ENCODE data around the gene VEGFB. TPM values are rescaled to one million over a fixed set of nuclear protein-coding genes. Genes with fewer than 3 reads are reported as not detected.

VEGFB gene
- polyA plus RNA-seq, 3 donors from 2014 or later, result 6.7 to 10.3 (median 9.4) TPM

- Mint-ChIP-seq H3K4me1 (peaks cover 31 to 39% of the 10 kb centered on the region in 2 donors), H3K9me3 (no peaks in the 10 kb centered on the region), H3K4me3 (no peak overlapping the region), H3K27me3 (ENCODE audit: low read depth in 3 of 3) (peaks cover 7 to 10% (median 8%) of the 10 kb centered on the region in 3 donors), H3K27ac (peak overlapping the region in 1 of 6 donors; percentile 65), H3K36me3 (no peaks in the 10 kb centered on the region)
- no peak for DNase-seq
Measured at GRCh38 chr11:64248578-64248977, 14.2 kb downstream of the VEGFB start.

- DNase-seq, result no peak
- Mint-ChIP-seq H3K4me3 (peak overlapping the region in 2 of 5 donors; percentile 3 to 38), H3K9me3 (no peaks in the 10 kb centered on the region), H3K27me3 (ENCODE audit: low read depth in 3 of 3) (peaks cover 3 to 10% (median 7%) of the 10 kb centered on the region in 3 donors), H3K36me3 (no peaks in the 10 kb centered on the region), H3K4me1 (peaks cover 26 to 39% of the 10 kb centered on the region in 2 donors), H3K27ac (no peak overlapping the region)
Measured at GRCh38 chr11:64249038-64249437, 14.7 kb downstream of the VEGFB start.

- H3K27ac Mint-ChIP-seq, result peak overlapping the region in 2 of 6 donors; percentile 14 to 31
- H3K9me3 Mint-ChIP-seq, result no peaks in the 10 kb centered on the region
- H3K4me1 Mint-ChIP-seq, result peaks cover 25 to 39% of the 10 kb centered on the region in 2 donors
Measured at GRCh38 chr11:64249563-64250414, 15.4 kb downstream of the VEGFB start.

GRCh38 chr11:64250415-64251015 lies 16.1 kb downstream of the VEGFB start:
- H3K27me3 Mint-ChIP-seq (ENCODE audit: low read depth in 3 of 3), result peaks cover 4 to 10% (median 4%) of the 10 kb centered on the region in 3 donors
- peak overlapping the region; percentile 81 to 89 (median 82) for H3K4me3 Mint-ChIP-seq
- H3K9me3 Mint-ChIP-seq, result no peaks in the 10 kb centered on the region
- peaks cover 21 to 33% of the 10 kb centered on the region in 2 donors for H3K4me1 Mint-ChIP-seq
- H3K36me3 Mint-ChIP-seq, result no peaks in the 10 kb centered on the region
- H3K27ac Mint-ChIP-seq, result no peak overlapping the region
- no peak for DNase-seq

More at GRCh38 chr11:64249563-64250414, 15.4 kb downstream of the VEGFB start:
- peak overlapping the region; percentile 20 to 53 (median 40) for H3K4me3 Mint-ChIP-seq
- no peaks in the 10 kb centered on the region for H3K36me3 Mint-ChIP-seq
- no peak for DNase-seq
- H3K27me3 Mint-ChIP-seq (ENCODE audit: low read depth in 3 of 3), result peaks cover 3 to 10% (median 4%) of the 10 kb centered on the region in 3 donors

GRCh38 chr11:64251016-64251752 lies 16.8 kb downstream of the VEGFB start, which contains the start of gene PLCB3:
PLCB3 (plus strand) TSS chr11:64251530; CDS start chr11:64251650, 120 bp downstream.
- Mint-ChIP-seq H3K27ac (peak within 1 kb of the TSS in 5 of 6 donors; percentile 62 to 89 (median 77)), H3K9me3 (no peaks in the 10 kb centered on the region), H3K4me1 (peaks cover 15 to 26% of the 10 kb centered on the region in 2 donors), H3K4me3 (peak within 1 kb of the TSS; percentile 82 to 89 (median 86)), H3K36me3 (no peaks in the 10 kb centered on the region), H3K27me3 (ENCODE audit: low read depth in 3 of 3) (peaks cover 2 to 10% (median 4%) of the 10 kb centered on the region in 3 donors)
- DNase-seq, result peak; percentile 57 to 64 (median 61)

GRCh38 chr11:64251753-64252002 lies 17.3 kb downstream of the VEGFB start:
- no peak for DNase-seq

GRCh38 chr11:64252003-64252872 lies 17.9 kb downstream of the VEGFB start:
- Mint-ChIP-seq H3K4me3 (peak overlapping the region; percentile 79 to 86 (median 85)), H3K4me1 (peaks cover 15 to 22% of the 10 kb centered on the region in 2 donors), H3K36me3 (no peaks in the 10 kb centered on the region), H3K27ac (peak overlapping the region in 3 of 6 donors; percentile 62 to 77 (median 64)), H3K9me3 (no peaks in the 10 kb centered on the region), H3K27me3 (ENCODE audit: low read depth in 3 of 3) (peaks cover 2 to 10% (median 3%) of the 10 kb centered on the region in 3 donors)
- DNase-seq, result no peak

More at GRCh38 chr11:64251753-64252002, 17.3 kb downstream of the VEGFB start:
- H3K27ac Mint-ChIP-seq, result peak overlapping the region in 3 of 6 donors; percentile 62 to 77 (median 64)
- peaks cover 15 to 25% of the 10 kb centered on the region in 2 donors for H3K4me1 Mint-ChIP-seq
- H3K27me3 Mint-ChIP-seq (ENCODE audit: low read depth in 3 of 3), result peaks cover 2 to 10% (median 4%) of the 10 kb centered on the region in 3 donors
- no peaks in the 10 kb centered on the region for H3K36me3 Mint-ChIP-seq
- H3K9me3 Mint-ChIP-seq, result no peaks in the 10 kb centered on the region
- peak overlapping the region; percentile 79 to 86 (median 85) for H3K4me3 Mint-ChIP-seq

GRCh38 chr11:64253043-64253442 lies 18.7 kb downstream of the VEGFB start:
- H3K27ac Mint-ChIP-seq, result peak overlapping the region in 1 of 6 donors; percentile 13
- H3K4me3 Mint-ChIP-seq, result peak overlapping the region in 3 of 5 donors; percentile 13 to 49 (median 35)
- DNase-seq, result no peak
- peaks cover 2 to 10% (median 3%) of the 10 kb centered on the region in 3 donors for H3K27me3 Mint-ChIP-seq (ENCODE audit: low read depth in 3 of 3)
- no peaks in the 10 kb centered on the region for H3K9me3 Mint-ChIP-seq
- H3K36me3 Mint-ChIP-seq, result no peaks in the 10 kb centered on the region
- peaks cover 10 to 18% of the 10 kb centered on the region in 2 donors for H3K4me1 Mint-ChIP-seq

- H3K27ac Mint-ChIP-seq, result peak overlapping the region in 2 of 6 donors; percentile 13 to 40
- peak overlapping the region in 3 of 5 donors; percentile 13 to 49 (median 35) for H3K4me3 Mint-ChIP-seq
Measured at GRCh38 chr11:64253481-64253880, 19.1 kb downstream of the VEGFB start.

GRCh38 chr11:64254326-64254725 lies 19.9 kb downstream of the VEGFB start:
- Mint-ChIP-seq H3K36me3 (peaks cover 0 to 1% (median under 1%) of the 10 kb centered on the region in 3 donors), H3K4me3 (no peak overlapping the region), H3K27me3 (ENCODE audit: low read depth in 3 of 3) (peaks cover 2 to 11% (median 3%) of the 10 kb centered on the region in 3 donors), H3K9me3 (no peaks in the 10 kb centered on the region), H3K27ac (no peak overlapping the region), H3K4me1 (peaks cover 8 to 17% of the 10 kb centered on the region in 2 donors)
- no peak for DNase-seq

More at GRCh38 chr11:64253481-64253880, 19.1 kb downstream of the VEGFB start:
- Mint-ChIP-seq H3K9me3 (no peaks in the 10 kb centered on the region), H3K27me3 (ENCODE audit: low read depth in 3 of 3) (peaks cover 2 to 10% (median 3%) of the 10 kb centered on the region in 3 donors), H3K36me3 (no peaks in the 10 kb centered on the region), H3K4me1 (peaks cover 8 to 16% of the 10 kb centered on the region in 2 donors)
- no peak for DNase-seq

GRCh38 chr11:64255135-64256128 lies 21.0 kb downstream of the VEGFB start:
- Mint-ChIP-seq H3K27me3 (ENCODE audit: low read depth in 3 of 3) (peaks cover 2 to 13% (median 6%) of the 10 kb centered on the region in 3 donors), H3K4me1 (peaks cover 8 to 20% of the 10 kb centered on the region in 2 donors), H3K27ac (peak overlapping the region in 1 of 6 donors; percentile 30), H3K36me3 (peaks cover 0 to 5% (median 4%) of the 10 kb centered on the region in 3 donors), H3K4me3 (no peak overlapping the region), H3K9me3 (no peaks in the 10 kb centered on the region)
- DNase-seq, result no peak
